Neutrophil (primary cell): ENCODE results near the gene KITLG.

Source experiments
- H3K27ac ChIP-seq: fragments of 200-600 bp; sonication (generic); 2 replicates; pipeline ENCODE4 v1.5.1; 2016; ENCODE audit warnings: mild to moderate bottlenecking, moderate library complexity
- H3K27me3 ChIP-seq: fragments of 200-600 bp; sonication (generic); 2 replicates; pipeline ENCODE4 v1.6.0; 2016; ENCODE audit warnings: mild to moderate bottlenecking
- H3K36me3 ChIP-seq: fragments of 200-600 bp; sonication (generic); 2 replicates; pipeline ENCODE4 v1.5.1; 2017
- H3K4me1 ChIP-seq, 2 experiments: fragments of 200-600 bp in 1 of 2; sonication (generic) in 1 of 2; 1 replicate in 1 of 2; 2 replicates in 1 of 2; pipeline versions ENCODE4 v1.5.1 to v1.6.1; 2013 to 2016; ENCODE audit warnings: low read depth in 1 of 2, low read length in 1 of 2, mild to moderate bottlenecking in 1 of 2, moderate library complexity in 1 of 2; ENCODE audit not compliant: control insufficient read depth in 1 of 2, insufficient read depth in 1 of 2
- H3K4me3 ChIP-seq, 2 experiments: fragments of 200-600 bp in 1 of 2; sonication (generic) in 1 of 2; 1 replicate in 1 of 2; 2 replicates in 1 of 2; pipeline ENCODE4 v1.5.1; 2013 to 2016; ENCODE audit warnings: low read depth in 1 of 2, low read length in 1 of 2, mild to moderate bottlenecking in 1 of 2, moderate library complexity in 1 of 2
- H3K9me3 ChIP-seq: fragments of 200-600 bp; sonication (generic); 2 replicates; pipeline ENCODE4 v1.5.1; 2016
- TF ChIP-seq, protein P1 (sequence below): fragments of 200-600 bp; sonication (generic); IDR thresholded peaks from 2 replicates; pipeline ENCODE4 v1.5.1; 2016; ENCODE audit warnings: antibody characterized with exemption

KITLG gene

DNA sequence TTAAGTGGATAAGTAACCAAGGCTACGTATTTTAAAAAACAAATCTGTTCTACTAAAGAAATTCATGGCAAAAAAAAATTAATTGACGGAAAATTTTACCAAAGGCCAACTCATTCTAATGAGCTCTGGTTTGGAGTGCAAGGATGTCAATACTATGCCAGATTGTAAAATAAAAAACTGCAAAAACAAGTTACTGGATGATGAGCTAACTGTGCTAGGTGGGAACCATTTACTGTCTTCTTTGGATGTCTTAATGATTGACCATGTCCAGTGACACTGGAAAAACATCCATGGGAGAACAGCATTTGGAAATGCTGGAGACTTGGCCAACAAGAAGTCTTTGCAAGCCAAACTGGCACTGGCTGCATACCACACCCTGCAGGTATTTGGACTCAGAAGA is 41.6 kb downstream of the KITLG start:
- Histone ChIP-seq H3K9me3 (no peaks in the 10 kb centered on the region), H3K27ac (no peak overlapping the region), H3K4me1 (no peaks in the 10 kb centered on the region), H3K27me3 (no peaks in the 10 kb centered on the region), H3K4me3 (no peak overlapping the region), H3K36me3 (no peaks in the 10 kb centered on the region)
- TF ChIP-seq, protein P1, sequence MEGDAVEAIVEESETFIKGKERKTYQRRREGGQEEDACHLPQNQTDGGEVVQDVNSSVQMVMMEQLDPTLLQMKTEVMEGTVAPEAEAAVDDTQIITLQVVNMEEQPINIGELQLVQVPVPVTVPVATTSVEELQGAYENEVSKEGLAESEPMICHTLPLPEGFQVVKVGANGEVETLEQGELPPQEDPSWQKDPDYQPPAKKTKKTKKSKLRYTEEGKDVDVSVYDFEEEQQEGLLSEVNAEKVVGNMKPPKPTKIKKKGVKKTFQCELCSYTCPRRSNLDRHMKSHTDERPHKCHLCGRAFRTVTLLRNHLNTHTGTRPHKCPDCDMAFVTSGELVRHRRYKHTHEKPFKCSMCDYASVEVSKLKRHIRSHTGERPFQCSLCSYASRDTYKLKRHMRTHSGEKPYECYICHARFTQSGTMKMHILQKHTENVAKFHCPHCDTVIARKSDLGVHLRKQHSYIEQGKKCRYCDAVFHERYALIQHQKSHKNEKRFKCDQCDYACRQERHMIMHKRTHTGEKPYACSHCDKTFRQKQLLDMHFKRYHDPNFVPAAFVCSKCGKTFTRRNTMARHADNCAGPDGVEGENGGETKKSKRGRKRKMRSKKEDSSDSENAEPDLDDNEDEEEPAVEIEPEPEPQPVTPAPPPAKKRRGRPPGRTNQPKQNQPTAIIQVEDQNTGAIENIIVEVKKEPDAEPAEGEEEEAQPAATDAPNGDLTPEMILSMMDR: no peak

DNA sequence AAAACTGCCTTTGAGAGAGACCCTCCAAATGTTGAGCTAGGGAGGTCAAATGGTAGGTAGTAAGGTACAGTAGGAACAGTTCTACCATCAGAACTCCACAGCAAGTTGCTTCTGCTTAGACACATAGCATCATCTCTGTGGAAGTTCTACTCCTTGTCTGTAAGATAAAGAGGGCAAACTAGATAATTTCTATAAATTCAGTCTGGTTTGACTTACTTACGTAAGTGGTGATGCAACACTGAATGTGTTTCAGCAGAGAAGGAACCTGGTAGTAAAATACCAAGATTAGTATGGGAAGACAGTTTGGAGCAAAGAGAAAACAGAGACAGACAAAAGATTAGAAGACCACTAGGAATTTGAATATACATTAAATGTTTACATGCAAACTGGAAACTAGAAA is 42.0 kb downstream of the KITLG start:
- H3K36me3 ChIP-seq: no peaks in the 10 kb centered on the region
- TF ChIP-seq, protein P1: no peak

DNA sequence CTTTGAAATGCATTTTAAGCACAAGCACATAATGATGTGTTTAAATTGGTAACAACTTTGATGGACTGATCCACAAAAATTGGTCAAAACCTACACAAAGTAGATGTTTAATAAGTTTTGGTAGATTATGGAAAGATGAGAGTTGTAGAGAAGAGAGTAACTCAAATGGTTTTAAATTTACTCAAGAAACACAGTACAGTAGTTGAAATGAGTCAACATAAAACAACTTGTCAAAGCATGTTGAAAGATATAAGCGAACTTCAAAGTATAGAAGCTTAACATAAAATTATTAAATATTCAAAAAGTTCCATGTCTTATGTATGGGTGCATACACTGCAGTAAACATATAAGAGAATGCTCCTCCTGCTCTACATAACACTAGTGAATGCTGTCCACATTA is 49.4 kb downstream of the KITLG start:
- H3K9me3 ChIP-seq: no peaks in the 10 kb centered on the region
- no peaks in the 10 kb centered on the region for H3K4me1 ChIP-seq
- H3K36me3 ChIP-seq: no peaks in the 10 kb centered on the region
- TF ChIP-seq, protein P1: no peak
- H3K27me3 ChIP-seq: no peaks in the 10 kb centered on the region
- H3K4me3 ChIP-seq: no peak overlapping the region
- no peak overlapping the region for H3K27ac ChIP-seq

More for the DNA sequence above, 42.0 kb downstream of the KITLG start:
- Histone ChIP-seq H3K27ac (no peak overlapping the region), H3K27me3 (no peaks in the 10 kb centered on the region), H3K4me1 (no peaks in the 10 kb centered on the region), H3K9me3 (no peaks in the 10 kb centered on the region), H3K4me3 (no peak overlapping the region)

DNA sequence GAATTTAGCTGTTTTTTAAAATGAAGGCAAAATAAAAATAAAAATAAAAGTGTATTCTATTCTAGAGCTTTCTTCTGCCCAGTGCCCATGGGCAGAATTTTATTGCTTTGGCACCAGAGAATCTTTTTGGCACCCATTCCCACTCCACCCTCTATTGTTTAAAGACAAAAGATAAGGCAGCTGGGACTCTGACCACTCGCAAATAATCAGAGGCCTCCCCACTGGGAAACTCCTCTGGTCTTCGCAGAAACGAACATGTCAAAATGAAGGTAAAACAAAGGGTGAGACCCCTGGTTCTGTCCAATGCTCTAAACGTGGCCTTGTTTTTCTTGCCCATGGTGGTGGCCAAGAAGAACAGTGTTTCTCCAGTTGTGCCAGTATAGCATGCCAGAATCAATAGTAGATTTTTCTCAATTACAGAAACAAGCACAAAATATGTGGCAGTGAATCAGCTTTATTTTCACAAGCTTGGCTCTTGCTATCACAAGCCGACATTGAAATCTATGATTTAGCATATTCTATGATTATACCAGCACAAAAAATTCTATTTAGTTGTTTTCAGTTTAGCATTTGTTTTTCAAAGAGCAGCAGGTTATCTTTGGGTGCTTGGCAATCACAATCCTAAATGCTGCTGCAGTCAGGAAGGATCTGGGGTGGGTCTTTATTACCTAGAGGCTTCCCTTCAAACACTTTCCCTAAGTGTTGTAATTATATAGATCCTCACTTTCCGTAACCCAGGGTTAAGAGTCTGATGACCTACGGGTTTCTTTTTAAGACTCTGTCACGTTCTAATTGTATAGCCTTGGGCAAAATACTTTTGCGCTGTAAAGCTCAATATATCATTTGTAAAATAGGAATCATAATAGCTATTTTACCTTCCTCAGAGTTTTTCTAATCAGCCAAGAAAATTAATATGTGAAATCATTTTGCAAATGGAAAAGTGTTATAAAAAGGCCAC is 50.5 kb downstream of the KITLG start:
- Histone ChIP-seq H3K9me3 (no peaks in the 10 kb centered on the region), H3K27me3 (no peaks in the 10 kb centered on the region), H3K36me3 (no peaks in the 10 kb centered on the region), H3K27ac (no peak overlapping the region), H3K4me1 (no peaks in the 10 kb centered on the region), H3K4me3 (no peak overlapping the region)
- TF ChIP-seq, protein P1: no peak

DNA sequence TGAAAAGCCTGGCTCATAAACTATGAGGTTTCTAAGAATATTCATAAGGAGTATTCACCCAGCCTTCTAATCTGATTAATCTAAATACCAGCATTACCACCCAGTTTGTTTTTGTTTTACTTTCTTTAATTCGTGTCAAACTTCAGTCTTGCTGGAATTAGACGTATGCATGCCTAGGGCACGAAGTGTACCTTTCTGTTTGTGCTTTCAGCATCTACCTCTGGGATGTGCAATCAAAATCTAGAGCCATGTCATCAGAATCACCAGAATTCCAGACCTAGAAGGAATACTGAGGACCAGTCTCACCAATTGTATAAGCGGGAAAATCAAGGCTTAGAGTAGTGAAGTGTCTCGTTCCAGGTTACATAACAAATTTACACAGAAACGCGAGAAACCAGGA is 57.3 kb downstream of the KITLG start:
- H3K27ac ChIP-seq: no peak overlapping the region
- H3K9me3 ChIP-seq: no peaks in the 10 kb centered on the region
- no peaks in the 10 kb centered on the region for H3K4me1 ChIP-seq
- no peaks in the 10 kb centered on the region for H3K27me3 ChIP-seq
- TF ChIP-seq, protein P1: no peak
- H3K36me3 ChIP-seq: no peaks in the 10 kb centered on the region
- no peak overlapping the region for H3K4me3 ChIP-seq
